GM21526 (cell line): ENCODE measurements around the gene KCNQ4.
A peak's percentile ranks its signal among the peaks of the same experiment; 100 is the strongest.

Experiments
- ATAC-seq: cut with Tn5 transposase; IDR thresholded peaks from one replicate; pipeline ENCODE4 v1.9.1; 2021; ENCODE audit warnings: moderate library complexity; ENCODE audit not compliant: unreplicated experiment, low FRiP score

KCNQ4 gene

DNA sequence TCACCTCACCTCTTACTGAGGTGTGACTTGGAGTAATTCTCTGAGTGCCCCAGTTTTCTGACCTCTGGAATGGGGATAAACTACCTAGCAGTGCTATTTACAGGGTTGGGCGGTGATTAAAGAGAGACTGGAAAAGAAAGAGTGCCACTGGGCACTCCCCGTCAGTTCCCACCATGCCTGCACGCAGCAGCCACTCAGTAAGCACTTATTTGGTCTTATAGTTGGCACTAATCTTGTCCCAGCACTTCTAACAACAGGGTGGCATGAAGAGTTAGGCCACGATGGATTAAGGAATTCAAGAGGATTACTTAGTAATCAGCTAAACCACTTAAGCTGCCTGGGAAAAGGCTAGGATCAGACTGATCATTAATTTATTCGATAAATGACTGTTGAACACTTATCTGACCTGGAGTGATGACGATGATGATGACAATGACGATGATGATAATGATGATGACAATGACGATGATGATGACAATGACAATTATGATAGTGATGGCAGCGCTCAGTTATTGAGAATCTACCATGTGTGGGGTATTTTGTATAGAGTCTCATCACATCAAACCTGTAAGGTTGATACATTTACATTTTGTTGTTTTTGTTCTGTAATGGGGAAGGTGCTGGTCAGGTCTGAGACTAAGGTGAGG is 73.2 kb downstream of the KCNQ4 start:
- no peak for ATAC-seq

DNA sequence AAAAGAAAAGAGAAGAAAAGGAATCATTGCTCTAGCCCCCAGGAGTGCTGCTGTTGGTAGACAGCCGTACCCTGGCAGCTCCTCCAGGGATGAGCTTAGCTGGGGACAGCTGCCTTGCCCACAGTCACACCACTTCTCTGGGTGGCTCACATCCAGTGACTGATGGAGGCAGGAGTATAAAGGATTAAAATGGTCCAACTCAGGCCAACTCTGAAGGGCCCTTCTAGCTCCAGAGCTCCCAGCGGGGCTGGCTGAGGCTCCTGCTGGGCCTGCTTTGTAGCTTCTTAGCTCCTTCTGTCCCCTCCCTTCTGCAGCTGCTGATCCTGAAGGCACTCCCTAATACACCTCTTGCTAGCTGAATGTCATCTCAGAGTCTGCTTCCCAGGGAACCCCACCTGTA is 74.2 kb downstream of the KCNQ4 start:
- ATAC-seq = no peak

DNA sequence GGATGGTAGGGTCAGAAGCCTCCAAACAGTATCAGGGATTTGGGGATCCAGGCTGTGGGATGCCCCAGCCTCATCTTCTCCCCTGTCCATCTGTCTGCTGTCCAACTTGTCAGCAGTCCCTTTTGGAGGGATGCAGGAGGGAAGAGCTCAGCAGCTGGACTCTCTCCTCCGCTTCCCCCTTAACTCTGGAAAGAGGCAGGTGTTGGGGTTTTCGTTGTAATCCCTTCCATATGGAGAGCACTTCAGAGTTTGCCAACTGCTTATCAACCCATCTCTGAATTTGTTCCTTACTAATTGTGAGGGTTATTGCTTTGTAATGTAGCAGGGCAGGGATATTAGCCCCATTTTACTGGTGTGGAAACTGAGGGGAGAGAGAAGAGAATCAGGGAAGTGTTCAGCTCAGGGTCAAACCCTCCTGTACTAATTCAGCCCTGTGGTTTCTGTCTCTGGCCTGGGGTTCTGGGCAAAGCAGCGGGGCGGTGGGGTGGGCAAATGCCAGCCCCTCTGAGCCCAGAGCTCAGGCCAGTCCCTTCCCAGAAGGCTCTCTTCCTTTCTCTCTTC is 75.3 kb downstream of the KCNQ4 start:
- ATAC-seq = no peak

DNA sequence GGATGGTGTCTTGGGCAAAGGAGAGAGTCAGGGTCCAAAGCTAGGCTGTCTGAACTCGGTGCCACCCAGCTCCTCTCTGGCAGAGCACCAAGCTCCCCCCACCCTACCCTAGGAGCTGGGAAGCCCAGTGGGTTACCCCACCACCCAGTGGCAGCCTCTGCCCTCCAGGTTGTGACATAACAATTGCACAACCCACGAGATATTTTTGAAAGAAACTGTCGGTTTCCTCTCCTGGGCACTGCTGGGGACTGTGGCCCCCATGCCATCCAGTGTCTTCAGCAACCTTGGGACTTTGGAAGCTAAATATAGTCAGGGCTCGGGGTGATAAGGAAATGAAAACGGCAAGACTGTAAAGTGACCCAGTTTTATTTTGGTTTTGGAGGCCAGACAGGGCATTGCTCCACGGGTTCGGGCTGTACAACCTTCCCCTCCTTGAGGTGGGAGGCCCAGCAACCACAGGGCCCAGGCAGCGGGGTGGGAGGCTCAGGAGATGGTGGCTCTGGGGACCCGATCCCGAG is 77.2 kb downstream of the KCNQ4 start:
- ATAC-seq = no peak

DNA sequence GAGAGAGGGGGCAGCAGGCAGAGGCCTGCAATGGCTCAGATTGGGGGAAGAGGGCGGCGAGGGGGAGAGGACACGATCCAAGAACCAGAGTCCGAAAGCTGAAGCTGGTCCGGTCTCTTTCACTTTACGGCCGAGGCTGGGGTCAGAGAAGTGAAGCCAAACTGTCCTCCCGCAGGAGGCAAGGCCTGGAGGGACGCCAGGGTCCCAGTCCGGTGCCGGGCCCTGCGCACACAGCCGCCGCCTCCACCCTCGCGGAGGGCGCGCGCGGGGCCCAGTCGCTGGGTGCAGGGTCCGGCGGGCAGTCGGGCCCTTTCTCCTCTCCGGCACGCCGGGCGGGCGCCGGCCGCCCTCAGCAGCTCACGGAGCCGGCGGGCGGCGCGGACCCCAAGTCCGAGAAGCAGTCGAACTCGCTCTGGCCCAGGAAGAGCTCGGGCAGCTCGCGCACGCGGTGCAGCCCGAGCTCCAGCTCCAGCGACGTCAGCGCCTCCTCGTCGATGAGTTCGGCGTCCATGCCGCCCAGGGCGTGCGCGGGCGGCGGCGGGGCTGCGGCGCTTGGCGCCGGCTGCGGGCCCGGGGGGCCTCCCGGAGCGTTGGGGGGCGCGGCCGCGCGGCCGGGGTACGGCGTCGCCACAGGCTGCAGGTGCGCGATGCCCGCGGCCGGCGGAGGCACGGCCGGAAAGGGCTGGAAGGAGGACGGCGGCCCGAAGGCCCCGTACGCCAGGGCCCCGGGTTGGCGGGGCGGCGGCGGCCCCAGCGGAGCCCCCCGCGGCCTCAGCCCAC is 77.8 kb downstream of the KCNQ4 start:
- ATAC-seq = no peak

DNA sequence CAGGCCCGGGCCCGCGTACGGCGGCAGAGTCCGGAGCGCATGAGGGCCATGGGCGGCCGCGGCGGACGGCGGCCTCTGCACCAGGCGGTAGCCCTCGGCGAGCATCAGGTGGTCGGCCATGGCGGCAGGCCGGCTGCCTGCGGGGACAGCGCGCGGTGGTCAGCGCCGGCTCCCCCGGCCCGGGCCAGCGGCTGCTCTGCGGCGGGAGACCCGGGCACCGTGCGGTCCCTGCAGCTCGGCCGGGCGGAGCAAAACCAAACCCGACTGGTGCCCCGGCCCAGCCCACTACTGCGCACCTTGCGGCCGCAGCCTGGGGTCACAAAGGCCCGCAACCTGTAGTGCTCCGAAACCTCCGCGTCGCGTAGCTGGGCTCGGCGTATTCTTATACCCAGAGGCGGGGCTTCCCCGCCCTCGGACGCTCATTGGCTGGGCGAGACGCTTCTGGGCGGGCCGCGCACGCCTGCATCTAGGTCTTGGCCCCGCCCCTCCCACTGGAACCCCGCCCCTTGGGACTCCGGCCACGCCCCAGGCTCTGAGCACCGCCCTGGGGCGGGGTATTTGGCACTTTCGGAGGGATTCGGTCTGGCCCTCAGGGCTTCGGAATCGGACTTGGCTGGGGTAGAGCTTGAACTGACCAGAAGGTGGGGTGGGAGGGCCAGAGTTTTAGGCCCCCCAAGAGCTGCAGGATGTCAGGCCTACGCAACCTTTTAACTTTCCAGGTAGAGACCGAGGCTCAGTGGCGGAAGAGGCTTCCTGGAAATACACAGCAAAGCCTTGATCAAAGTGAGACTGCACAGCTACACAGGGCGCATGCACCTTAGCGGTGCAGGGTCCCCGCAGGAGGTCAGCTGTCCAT is 78.6 kb downstream of the KCNQ4 start, which contains the start of gene CITED4:
TSS of gene CITED4 (minus strand) at position 356 of the 856 bp plus-strand sequence. CDS start at position 120, 236 bp downstream.
- peak; percentile 85 for ATAC-seq

DNA sequence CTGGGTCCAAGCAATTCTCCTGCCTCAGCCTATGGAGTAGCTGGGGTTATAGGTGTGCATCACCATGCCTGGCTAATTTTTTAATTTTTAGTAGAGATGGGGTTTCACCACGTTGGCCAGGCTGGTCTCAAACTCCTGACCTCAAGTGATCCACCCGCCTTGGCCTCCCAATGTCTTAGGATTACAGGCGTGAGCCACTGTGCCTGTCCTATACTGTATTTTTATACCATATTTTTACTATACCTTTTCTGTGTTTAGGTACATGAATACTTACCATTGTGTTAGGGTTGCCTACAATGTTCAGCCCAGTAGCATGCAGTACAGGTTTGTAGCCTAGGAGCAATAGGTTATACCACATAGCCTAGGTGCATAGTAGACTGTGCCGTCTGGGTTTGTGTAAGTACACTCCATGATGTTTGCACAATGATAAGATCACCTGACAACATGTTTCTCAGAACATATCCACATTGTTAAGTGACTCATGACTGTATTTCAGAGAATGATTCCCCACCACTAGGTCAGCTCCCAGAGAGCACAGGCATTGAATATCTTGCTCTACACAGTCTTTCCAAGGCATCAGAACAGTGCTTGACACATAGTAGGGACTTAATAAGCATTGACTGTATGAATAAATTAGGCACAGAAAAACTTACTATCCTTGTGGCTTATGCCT is 84.6 kb downstream of the KCNQ4 start:
- no peak for ATAC-seq

DNA sequence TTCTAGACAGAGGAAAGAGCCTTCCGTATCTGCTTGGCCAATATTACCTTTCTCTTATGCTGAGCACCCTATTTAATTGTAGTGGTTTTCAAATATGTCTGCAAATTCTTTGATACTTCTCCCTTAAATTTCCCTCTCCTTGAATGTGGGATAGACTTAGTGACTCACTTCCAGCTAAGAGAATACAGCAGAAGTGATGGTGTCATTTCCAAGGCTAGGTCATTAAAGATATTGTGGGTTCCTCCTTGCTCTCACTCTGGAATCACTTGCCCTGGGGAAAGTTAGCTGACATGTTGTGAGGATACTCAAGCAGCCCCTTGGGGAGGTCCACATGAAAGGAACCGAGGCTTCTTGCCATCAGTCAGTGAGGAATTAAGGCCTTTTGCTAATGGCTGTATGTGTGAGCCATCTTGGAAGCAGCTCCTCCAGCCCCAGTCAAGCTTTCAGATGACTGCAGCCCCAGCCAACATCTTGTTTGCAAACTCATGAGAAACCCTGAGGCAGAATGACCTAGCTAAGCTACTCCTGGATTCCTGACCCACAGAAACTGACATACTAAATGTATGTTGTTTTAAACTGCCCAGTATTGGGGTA is 86.6 kb downstream of the KCNQ4 start:
- ATAC-seq = no peak

DNA sequence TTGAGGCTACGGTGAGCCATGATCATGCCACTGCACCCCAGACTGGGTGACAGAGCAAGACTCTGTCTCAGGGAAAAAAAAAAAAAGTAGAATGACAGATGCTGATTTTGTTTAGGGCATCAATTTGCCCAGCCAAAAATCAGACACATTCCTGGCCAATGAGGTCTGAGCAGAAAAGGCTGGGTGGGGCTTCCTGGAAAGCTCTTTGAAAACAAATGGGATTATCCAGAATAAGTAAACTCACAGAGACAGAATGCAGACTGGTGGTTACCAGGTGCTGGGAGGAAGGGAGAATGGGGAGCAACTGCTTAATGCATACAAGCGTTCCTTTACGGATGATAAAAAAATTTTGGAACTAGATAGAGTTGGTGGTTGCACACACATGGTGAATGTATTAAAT is 88.7 kb downstream of the KCNQ4 start:
- ATAC-seq = no peak

DNA sequence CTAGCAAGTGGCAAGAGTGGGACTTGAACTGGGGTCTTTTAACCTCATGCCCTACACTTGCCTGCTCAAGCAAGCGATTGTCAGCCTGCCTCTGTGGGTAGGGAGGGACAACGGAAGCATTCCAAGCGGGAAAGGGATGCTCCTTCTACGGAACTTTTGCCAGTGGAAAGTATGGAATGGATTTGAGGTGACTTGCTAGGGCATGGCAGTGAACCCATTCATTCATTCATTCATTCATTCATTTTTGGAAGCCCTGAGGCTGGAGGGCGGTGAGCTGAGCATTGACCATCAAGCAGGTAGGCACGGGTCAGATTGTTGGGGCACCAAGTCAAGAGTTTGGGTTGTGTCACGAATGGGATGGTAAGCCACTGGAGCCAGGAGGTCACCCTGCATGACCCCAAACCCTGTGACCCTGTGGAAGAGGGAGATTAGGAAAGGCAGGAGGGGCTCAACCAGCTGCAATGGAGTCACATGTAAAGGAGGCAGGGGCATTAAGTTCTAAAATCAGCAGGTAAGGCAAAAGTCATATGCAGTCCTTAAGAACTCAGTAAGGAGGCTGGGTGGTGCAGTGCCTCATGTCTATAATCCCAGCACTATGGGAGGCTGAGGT is 90.4 kb downstream of the KCNQ4 start:
- no peak for ATAC-seq

DNA sequence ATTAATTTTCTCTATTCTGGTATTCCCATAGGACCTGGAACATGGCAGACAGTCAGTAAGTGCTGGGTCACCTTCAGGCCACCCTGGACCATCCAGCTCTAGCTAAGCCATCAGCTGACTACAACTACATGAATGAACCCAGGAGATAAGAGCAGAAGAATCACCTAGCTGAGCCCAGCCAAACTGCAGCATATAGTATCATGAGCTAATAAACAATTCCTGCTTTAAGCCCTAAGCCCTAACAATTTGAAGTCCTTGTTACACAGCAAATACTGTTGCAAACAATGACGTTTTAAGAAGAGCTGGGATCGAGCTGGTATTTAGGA is 92.8 kb downstream of the KCNQ4 start:
- ATAC-seq = no peak

DNA sequence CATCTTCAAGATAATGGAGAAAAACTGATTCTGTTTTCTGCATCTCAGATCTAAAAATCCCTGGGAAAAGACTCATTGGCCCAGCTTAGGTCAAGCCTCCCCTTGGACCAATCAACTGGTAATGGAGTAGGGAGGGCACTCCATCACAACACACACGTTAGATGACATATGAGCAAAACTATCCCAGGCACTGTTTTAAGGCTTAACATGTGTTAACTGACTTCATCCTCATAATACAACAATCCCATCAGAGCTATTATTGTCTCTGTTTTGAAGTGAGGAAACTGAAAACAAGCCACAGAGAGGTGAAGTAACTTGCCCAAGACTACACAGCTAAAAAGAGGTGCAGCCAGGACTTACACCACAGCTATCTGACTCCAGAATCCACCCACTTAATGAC is 93.3 kb downstream of the KCNQ4 start:
- no peak for ATAC-seq

DNA sequence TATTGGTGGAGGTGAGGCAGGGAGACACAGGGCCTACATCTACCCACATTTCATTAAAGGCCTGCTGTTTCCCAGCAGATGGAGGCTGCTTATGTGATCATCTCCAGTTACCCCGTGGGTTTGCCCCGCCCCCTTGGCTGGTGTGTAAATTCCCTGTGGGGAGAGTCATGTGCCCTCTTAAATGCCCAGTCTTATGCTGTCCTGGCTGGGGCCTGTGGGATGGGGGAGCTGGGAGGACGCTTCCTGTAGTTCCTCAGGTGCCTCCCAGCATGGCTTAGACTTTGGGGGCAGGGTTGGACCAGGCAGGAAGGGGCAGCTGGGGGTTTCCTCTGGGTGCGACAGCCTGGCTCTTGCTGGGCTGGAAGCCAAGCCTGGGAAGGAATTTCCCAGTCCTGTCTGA is 94.1 kb downstream of the KCNQ4 start:
- no peak for ATAC-seq

DNA sequence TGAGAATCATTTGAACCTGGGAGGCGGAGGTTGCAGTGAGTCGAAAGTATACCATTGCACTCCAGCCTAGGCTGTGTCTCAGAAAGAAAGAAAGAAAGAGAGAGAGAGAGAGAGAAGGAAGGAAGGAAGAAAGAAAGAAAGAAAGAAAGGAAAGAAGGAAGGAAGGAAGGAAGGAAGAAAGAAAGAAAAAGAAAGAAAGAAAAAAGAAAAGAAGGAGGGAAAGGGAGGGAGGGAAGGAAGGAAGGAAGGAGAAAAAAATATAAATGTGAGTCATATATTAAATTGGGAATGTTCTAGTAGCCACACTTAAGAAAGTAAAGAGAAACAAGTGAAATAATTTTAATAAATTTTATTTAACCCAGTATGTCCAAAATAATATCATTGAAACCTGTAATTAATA is 95.3 kb downstream of the KCNQ4 start:
- ATAC-seq = no peak

DNA sequence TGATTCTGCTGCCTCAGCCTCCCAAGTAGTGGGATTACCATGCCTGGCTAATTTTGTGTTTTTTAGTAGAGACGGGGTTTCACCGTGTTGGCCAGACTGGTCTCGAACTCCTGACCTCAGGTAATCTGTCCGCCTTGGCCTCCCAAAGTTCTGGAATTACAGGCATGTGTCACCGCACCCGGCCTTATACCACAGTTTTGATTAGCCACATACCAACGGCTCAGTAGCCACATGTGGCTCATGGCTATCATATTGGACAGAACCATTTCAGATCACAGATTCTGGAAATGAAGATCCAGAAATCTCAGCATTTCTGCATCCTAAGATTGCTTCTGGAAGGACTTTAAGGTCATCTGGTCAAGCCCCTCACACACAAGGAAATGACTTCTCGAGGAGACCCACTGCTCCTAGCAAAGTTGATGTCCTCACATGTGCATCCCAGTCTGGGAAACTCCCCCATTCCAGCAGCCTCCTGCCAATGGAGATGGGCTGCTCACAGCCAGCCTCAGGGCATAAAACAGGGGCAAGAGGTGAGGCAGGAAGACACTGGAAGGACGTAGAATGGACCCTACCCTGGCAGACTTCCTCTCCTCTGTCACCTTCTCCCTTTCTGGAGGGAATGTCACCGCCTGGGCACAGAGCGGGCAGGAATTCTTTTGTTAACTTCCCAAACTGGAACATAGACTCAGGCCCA is 96.0 kb downstream of the KCNQ4 start:
- ATAC-seq = no peak

DNA sequence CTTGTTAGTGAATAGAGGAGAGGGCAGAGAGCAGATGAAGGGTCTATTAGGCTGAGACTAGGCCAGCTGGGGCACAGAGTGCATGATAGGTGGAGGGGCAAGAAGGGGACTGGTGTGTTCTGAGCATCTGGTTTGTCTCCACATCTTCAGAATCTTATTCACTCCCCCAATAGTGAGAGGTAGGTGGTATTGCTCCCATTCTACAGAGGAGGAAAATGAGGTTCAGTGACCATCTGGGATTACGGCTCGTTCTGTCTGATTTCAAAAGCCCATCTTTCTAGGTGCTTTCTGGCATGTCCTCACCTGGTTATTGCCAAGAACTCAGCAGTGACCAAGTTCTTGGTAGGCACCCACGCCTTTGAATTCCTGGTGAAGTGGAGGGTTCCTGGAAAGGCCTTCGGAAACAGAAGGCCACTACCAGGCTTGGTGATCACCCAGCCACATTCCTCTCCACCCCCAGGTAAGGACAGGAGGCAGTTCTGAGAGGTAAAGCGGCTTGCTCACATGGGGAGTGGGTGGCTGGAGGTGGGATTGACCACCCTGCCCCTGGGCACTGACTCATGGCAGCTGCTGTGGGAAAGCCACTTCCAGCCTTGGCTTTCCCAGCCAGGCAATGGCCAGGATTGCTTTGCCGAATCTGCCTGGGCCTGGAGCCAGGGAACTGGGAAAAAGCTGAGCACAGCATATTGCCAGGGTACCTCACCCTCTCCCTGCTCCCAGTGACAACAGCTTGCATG is 97.4 kb downstream of the KCNQ4 start:
- no peak for ATAC-seq

DNA sequence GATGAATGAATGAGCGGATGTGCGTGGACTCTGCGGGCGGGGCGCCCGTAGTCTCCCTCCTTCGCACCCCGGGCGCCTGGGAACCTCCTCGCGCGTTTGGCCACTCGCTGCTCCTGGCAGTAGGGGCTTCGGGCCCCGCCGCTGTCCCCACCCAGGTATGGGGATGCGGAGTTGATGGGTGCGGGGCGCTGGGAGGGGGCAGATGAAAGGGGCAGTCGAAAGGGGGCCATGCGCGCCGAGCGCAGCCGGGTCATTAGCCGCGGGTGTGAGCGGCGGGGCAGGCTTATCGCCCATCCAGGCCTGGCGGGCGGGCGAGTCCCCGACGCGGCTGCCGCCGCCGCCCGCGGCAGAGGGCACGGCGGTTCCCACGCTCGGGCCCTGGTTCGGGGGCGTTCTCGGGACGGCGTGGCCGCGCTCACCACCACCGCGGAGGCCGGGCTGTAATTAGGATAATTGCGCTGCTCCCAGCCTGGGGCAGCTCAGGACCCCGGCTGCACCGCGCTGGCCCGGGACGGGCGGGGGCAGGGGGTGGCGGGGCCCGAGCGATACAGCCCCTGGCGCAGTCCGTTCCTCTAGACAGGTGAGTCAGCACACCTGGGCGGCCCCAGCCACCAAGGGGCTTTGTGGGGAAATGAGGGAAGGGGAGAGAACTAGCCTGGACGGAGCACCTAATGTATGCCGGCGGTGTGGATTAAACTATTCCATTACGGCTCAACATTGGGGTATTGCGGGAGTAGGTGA is 100.6 kb downstream of the KCNQ4 start:
- ATAC-seq = no peak
